Kidney capillary endothelial cell (primary cell): ENCODE results near the gene PHF13.
"Not testable (repeated sequence)": the region's sequence is repeated elsewhere in the genome, so short reads cannot be mapped to it uniquely, and the experiment has no call there.

ENCODE experiments used
- DNase-seq: peaks from one replicate; pipeline ENCODE4 v3.0.0-alpha.2; 2018; ENCODE audit warnings: low spot score

Gene PHF13

GRCh38 chr1:6628971-6629479, 15.5 kb downstream of the PHF13 start:
- no peak for DNase-seq

GRCh38 chr1:6630027-6630426, 16.5 kb downstream of the PHF13 start:
- DNase-seq = no peak

- no peak for DNase-seq
These were observed 17.5 kb downstream of the PHF13 start for GRCh38 chr1:6631058-6631457.

- no peak for DNase-seq
These were observed 19.3 kb downstream of the PHF13 start for GRCh38 chr1:6632588-6633514.

GRCh38 chr1:6634371-6635052, 21.0 kb downstream of the PHF13 start:
- DNase-seq = peak; percentile 26

- no peak for DNase-seq
These were observed 21.8 kb downstream of the PHF13 start for GRCh38 chr1:6635161-6635909.

- DNase-seq = no peak
These were observed 22.6 kb downstream of the PHF13 start for GRCh38 chr1:6635910-6636760.

- not testable (repeated sequence) for DNase-seq
These were observed 23.2 kb downstream of the PHF13 start for GRCh38 chr1:6636778-6637177.

GRCh38 chr1:6637770-6638169, 24.2 kb downstream of the PHF13 start:
- DNase-seq = no peak

GRCh38 chr1:6638226-6638625, 24.7 kb downstream of the PHF13 start:
- DNase-seq = no peak

- not testable (repeated sequence) for DNase-seq
These were observed 27.3 kb downstream of the PHF13 start for GRCh38 chr1:6640867-6641266.

- DNase-seq = no peak
These were observed 31.5 kb downstream of the PHF13 start for GRCh38 chr1:6645018-6645417.

- peak; percentile 46 for DNase-seq
These were observed 33.1 kb downstream of the PHF13 start for GRCh38 chr1:6646499-6647148.

- no peak for DNase-seq
These were observed 35.0 kb downstream of the PHF13 start for GRCh38 chr1:6648556-6648955.

- no peak for DNase-seq
These were observed 38.4 kb downstream of the PHF13 start for GRCh38 chr1:6651909-6652308.

GRCh38 chr1:6652986-6653385, 39.5 kb downstream of the PHF13 start:
- DNase-seq = no peak

- DNase-seq = no peak
These were observed 40.1 kb downstream of the PHF13 start for GRCh38 chr1:6653436-6654290.

GRCh38 chr1:6657138-6657537, 43.6 kb downstream of the PHF13 start:
- DNase-seq = no peak

- DNase-seq = no peak
These were observed 45.0 kb downstream of the PHF13 start for GRCh38 chr1:6658359-6659060.
